Epithelial cell of esophagus (primary cell): ENCODE results near the gene PPARG.
"Not testable (repeated sequence)": the region's sequence is repeated elsewhere in the genome, so short reads cannot be mapped to it uniquely, and the experiment has no call there.

Experiments used
- DNase-seq: peaks from one replicate; pipeline ENCODE4 v3.0.0; 2010; ENCODE audit warnings: low read depth
- H3K4me3 ChIP-seq: 2 replicates; pipeline ENCODE4 v1.5.1; 2011; ENCODE audit warnings: mild to moderate bottlenecking, low read length, control low read depth
- TF ChIP-seq, protein P1 (sequence below): IDR thresholded peaks from 2 replicates; pipeline ENCODE4 v1.5.1; 2011; ENCODE audit warnings: low read depth, mild to moderate bottlenecking, low read length, control low read depth, inconsistent platforms; ENCODE audit not compliant: insufficient read depth; ENCODE audit errors: missing control alignments

PPARG gene

DNA sequence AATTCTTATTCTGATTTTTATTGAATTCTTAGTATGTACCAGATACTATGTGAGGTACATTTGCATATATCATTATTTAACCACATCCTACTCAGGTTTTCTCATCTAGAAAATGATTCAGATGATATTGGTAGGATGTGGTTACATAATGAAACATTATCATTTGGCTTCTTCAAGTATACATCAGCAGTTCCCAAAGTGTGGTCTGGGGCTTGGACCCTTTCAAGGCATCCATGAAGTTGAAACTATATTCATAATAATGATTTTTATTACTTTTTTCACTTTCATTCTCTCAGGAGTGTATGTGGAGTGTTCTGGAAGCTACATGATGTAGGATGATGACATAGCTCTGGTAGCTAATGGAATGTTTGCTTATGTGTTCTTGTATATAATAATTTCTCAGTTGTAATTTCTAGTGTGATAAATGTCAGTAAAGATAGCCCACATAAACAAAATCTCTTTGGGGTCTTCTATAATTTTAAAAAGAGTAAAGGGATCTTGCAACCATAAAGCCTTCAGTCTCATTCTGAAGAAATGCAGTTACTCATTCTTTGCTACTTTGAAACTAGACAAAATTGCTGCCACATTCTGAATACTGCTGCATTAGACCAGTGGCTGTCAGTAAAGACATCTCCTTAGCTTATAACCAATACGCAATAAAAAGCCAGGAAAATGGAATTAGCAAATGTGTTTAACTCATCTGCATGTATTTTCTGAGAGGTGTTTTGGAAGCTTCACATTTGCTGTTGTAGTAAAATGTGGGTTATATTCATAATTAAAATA, 95.8 kb downstream of the PPARG start:
- no peak for DNase-seq
- no peak overlapping the region for H3K4me3 ChIP-seq
- TF ChIP-seq, protein P1, sequence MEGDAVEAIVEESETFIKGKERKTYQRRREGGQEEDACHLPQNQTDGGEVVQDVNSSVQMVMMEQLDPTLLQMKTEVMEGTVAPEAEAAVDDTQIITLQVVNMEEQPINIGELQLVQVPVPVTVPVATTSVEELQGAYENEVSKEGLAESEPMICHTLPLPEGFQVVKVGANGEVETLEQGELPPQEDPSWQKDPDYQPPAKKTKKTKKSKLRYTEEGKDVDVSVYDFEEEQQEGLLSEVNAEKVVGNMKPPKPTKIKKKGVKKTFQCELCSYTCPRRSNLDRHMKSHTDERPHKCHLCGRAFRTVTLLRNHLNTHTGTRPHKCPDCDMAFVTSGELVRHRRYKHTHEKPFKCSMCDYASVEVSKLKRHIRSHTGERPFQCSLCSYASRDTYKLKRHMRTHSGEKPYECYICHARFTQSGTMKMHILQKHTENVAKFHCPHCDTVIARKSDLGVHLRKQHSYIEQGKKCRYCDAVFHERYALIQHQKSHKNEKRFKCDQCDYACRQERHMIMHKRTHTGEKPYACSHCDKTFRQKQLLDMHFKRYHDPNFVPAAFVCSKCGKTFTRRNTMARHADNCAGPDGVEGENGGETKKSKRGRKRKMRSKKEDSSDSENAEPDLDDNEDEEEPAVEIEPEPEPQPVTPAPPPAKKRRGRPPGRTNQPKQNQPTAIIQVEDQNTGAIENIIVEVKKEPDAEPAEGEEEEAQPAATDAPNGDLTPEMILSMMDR, result no peak

DNA sequence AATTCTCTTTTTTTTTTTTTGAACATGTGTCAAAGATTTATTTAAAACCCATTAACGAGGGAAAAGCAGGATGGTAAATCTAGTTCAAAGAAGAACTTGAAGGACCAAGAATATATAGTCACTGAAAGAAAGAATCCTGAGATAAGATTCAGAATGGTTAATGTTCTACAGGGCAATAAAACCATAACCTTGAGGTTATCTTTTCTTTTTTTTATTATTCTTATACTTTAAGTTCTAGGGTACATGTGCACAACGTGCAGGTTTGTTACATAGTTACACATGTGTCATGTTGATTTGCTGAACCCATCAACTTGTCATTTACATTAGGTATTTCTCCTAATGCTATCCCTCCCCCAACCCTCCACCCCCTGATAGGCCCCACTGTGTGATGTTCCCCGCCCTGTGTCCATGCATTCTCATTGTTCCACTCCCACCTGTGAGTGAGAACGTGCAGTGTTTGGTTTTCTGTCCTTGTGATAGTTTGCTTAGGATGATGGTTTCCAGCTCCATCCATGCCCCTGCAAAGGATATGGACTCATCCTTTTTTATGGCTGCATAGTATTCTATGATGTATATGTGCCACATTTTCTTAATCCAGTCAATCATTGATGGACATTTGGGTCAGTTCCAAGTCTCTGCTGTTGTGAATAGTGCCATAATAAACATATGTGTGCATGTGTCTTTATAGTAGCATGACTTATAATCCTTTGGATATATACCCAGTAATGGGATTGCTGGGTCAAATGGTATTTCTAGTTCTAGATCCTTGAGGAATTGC, 97.8 kb downstream of the PPARG start:
- DNase-seq, H3K4me3 ChIP-seq: not testable (repeated sequence)

DNA sequence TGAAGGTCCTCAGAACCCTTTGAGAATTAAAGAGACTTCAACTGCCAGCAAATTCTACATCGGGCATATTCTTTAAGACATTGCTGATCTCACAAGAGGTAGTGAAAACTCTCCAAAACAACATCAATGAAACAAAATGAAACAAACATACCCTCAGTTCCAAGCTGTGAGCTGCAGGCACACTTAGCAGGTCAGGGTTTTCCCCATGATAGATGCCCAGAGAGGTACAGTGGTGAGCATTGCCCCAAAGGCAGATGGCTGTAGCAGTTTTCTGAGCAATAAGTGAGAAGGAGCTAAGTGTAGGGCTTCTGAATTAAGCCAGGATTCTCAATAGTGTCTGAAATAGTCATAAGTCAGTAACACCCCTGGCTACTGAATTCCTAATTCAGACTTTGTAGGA, 99.3 kb downstream of the PPARG start:
- no peak overlapping the region for H3K4me3 ChIP-seq
- TF ChIP-seq, protein P1, result no peak

DNA sequence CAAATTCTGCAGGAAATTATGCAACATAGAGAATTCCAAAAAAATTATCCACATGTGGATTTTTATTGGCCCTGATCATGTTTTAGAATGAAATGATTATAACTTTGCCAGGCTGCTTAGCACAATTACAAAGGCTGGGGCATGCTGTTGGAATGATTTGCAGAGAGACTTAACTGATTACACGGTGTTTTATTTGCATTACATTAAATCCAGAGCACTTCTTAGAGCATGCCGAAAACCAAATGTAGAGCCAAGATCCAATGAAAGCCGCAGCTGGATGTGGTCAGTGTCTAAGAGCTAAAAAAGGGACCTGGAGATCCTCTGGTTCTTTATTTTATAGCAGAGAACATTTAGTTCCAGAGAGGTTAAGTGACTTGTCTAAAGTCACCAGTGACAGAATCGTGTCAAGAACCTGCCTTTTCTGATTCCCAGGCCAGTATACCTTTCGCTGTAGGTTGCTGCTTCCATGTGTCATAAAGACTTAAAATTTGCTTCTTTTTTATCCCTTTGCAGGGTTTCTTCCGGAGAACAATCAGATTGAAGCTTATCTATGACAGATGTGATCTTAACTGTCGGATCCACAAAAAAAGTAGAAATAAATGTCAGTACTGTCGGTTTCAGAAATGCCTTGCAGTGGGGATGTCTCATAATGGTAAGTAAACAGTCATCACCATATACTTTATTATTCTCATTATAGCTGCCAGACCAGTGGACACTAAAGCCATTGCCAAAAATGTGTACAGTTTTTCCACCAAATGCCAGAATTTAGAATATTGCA, 103.4 kb downstream of the PPARG start:
- H3K4me3 ChIP-seq, result no peak overlapping the region
- TF ChIP-seq, protein P1, result no peak
- no peak for DNase-seq

More for the DNA sequence above, 99.3 kb downstream of the PPARG start:
- DNase-seq, result no peak

DNA sequence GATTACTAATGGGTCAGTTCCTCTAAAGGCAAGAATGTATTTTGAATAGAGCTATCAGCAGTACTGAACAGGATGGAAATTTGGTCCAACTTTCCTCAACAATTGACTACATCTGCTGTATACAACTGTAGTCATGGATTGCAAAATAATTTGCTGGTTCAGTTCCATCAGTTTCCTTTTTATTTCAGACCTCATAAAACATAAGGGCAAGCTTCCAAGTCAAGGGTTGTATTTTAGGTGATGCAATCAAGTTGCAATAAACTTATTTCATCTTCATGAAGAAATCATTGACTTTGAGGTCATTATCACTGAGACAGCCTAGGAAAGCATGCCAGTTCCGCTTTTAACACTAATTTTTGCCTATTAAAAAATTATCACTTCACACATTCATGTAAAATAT, 105.0 kb downstream of the PPARG start:
- TF ChIP-seq, protein P1, result no peak
- peak; percentile 15 for DNase-seq
- H3K4me3 ChIP-seq, result no peak overlapping the region

DNA sequence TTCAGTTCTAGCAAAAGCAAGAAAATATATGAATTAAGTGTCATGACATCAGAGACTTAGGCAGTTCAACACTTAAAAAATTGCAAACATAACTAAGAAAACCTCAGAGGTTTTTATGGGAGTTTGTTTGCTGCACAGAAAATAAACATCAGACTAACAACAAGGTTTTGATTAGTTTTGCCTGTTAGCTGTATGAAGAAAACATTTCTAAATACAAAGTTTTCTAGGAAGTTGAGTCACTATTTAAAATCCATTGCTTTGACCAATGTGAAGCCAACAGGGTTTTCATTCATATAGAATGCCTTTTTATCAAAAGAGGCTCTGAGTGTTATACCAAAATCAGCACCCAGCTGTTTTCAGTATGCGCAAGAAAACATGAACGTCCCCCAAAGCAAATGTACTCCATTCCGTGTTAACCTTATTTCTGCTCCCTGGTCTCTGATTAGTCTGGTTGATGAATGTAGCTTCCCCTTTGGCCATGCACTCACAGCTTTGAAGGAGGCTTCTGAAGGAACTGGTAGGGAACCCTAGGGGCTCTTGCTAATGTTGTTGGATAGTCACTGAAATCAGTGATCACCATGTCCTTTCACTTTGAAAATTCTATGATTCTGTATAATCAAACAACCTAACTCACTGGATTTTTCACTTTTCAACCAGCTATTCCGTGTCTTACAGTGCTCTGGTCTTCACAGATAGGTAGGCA, 105.8 kb downstream of the PPARG start:
- H3K4me3 ChIP-seq, result no peak overlapping the region
- TF ChIP-seq, protein P1, result no peak
- DNase-seq, result no peak
